ENCODE data around the gene ANKFY1. TPM values are rescaled to one million over a fixed set of nuclear protein-coding genes. Genes with fewer than 3 reads are reported as not detected.

The ANKFY1 gene
- total RNA-seq, 2 experiments from 2014 or later: 79.1 to 87.5 TPM

DNA sequence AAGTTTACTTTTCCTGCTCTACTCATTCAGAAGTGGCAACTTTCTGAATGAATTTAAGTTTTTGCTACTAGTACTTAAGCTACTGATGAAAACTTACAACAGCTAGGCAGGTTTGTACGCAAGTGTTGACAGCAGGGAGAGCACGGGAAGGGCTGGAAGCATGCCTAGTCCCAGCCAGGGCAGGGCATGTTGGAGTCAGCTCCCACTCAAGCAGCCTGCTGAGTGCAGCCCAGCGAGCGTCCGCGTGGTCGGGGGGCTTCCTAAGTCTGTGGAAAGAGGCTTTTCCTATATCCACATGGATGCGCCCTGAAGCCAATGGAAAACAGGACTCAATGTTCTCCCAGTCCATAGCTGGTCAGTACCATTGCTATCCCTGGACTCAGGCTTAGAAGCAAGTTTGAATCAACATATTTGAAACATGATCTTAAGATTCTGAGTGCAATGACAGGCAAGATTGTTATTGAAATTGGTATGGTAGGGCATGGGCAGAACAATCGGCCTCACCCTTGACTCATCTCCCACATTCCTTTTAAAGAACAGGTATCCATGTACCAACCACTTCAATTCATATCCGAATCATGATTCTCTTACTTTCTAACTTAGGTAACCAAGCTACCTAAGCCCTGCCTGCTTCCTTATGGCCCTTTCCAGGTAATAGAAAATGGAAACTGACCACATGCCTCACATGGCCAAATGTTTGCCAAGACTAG, 98.3 kb downstream of the ANKFY1 start:
- peaks cover 44% of the 10 kb centered on the region for H3K36me3 Mint-ChIP-seq (ENCODE audit: low read depth)
- ChIA-PET POLR2A (no interaction called here), CTCF (interaction anchor here (0.6 to 1.3 kb wide), 3 partner anchors 164 to 319 kb away, joined by 3 read pairs; partner anchors contain the start of gene NCBP3)
- H3K27me3 Mint-ChIP-seq: no peaks in the 10 kb centered on the region
- no peaks in the 10 kb centered on the region for H3K9me3 Mint-ChIP-seq
- H3K4me3 Mint-ChIP-seq: no peak overlapping the region
- no peak overlapping the region for H3K27ac Mint-ChIP-seq
- peaks cover 20% of the 10 kb centered on the region for H3K4me1 Mint-ChIP-seq
- DNase-seq: no peak

DNA sequence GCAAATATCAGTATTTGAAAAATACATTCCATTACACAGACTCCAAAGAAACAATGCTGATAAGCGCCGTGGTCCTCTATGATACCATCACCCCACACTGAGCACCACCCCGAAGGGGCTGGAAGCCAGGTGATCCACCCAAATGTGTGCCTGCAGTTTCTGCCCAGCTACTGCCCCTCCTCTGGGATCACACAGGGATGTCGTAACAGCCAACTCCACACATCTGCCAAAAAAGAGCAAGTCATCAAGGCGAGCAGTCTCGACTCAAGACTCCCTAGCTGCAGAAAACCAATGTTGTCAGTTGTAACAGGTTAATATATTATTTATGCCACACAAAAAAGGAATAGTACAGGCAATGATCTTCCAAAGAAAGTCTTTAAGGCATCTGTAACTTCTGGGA, 99.8 kb downstream of the ANKFY1 start:
- CTCF ChIA-PET: interaction anchor here (0.6 to 2.6 kb wide), 3 partner anchors 10 to 149 kb away, joined by 3 to 9 read pairs (median 9); no protein-coding TSS in a partner anchor
- H3K4me1 Mint-ChIP-seq: peaks cover 20% of the 10 kb centered on the region
- no peak overlapping the region for H3K27ac Mint-ChIP-seq
- no peaks in the 10 kb centered on the region for H3K9me3 Mint-ChIP-seq
- no peak overlapping the region for H3K4me3 Mint-ChIP-seq
- H3K27me3 Mint-ChIP-seq: no peaks in the 10 kb centered on the region
- POLR2A ChIA-PET: no interaction called here
- H3K36me3 Mint-ChIP-seq (ENCODE audit: low read depth): peaks cover 29% of the 10 kb centered on the region
- no peak for DNase-seq

DNA sequence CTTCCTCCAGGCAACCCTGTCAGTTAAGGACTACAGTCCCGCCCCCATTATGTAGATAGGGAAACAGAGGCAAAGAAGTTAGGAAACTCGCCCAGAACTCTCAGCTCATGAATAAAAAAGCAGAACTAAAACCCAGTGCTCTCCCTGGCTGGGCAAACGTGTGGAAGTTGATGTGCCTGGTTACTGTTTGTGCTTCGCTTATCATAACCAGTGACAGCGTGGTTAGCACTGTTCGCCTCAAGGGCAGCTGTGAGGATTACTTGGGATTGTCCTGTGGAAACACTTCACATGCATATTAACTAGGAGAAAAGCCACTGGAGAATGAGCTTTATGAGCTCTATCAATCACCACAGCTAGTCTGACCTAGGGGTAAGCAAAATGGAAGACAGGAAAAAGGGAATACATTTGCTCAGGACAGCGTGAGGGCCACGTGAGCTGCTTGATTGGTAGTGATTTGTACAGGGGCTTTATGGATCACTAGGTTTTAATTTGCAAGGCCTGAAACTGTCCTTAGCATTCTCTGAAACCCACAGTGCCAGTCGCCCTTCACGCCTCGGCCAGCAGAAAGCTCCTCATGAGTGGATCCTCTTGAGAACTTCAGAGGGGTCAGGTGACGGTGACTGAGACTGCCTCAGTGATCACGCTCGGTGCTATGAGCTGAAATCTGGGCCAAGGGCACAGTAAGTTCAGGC, 100.9 kb downstream of the ANKFY1 start:
- H3K4me1 Mint-ChIP-seq: peaks cover 19% of the 10 kb centered on the region
- no peaks in the 10 kb centered on the region for H3K27me3 Mint-ChIP-seq
- no peak overlapping the region for H3K4me3 Mint-ChIP-seq
- POLR2A ChIA-PET: no interaction called here
- DNase-seq: no peak
- CTCF ChIA-PET: interaction anchor here (0.5 to 2.6 kb wide), 3 partner anchors 9 to 52 kb away, joined by 4 to 9 read pairs (median 9); no protein-coding TSS in a partner anchor
- H3K36me3 Mint-ChIP-seq (ENCODE audit: low read depth): peaks cover 27% of the 10 kb centered on the region
- H3K27ac Mint-ChIP-seq: no peak overlapping the region
- H3K9me3 Mint-ChIP-seq: no peaks in the 10 kb centered on the region

DNA sequence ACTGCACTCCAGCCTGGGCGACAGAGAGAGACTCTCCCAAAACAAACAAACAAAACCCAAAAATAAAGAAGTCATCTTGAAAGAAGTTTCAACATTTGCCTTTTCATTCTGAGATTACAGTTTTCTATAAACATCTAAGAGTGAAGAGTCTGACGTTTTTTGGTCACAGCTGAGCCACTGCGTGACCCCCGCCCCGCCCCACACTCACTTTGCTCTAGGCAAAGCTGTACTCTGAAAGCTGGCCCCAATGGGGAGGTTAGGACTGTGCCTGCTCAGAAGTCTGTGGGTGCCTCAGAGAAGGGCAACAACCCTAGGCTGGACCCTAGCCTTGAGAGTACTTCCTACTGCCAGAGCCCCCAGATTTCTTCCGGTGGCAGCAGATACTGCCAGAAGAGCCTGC, 101.5 kb downstream of the ANKFY1 start:
- peaks cover 16% of the 10 kb centered on the region for H3K4me1 Mint-ChIP-seq
- ChIA-PET CTCF (interaction anchor here (0.5 to 2.6 kb wide), 2 partner anchors 8 to 53 kb away, joined by 4 to 9 read pairs; no protein-coding TSS in a partner anchor), POLR2A (no interaction called here)
- no peaks in the 10 kb centered on the region for H3K9me3 Mint-ChIP-seq
- peak overlapping the region; percentile 70 for H3K27ac Mint-ChIP-seq
- H3K27me3 Mint-ChIP-seq: no peaks in the 10 kb centered on the region
- peaks cover 21% of the 10 kb centered on the region for H3K36me3 Mint-ChIP-seq (ENCODE audit: low read depth)
- H3K4me3 Mint-ChIP-seq: no peak overlapping the region
- no peak for DNase-seq

DNA sequence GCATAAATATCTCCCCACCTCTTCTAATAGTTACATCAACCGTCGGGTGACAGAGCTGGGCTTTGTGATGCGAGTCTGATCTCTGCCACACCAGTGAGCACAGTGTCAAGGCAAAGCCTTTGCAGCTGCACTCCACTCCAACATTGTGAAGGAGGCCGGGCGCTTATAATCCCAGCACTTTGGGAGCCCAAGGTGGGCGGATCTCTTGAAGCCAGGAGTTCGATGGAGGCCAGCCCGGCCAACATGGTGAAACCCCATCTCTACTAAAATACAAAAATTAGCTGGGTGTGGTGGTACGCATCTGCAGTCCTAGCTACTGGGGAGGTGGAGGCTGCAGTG, 101.8 kb downstream of the ANKFY1 start:
- ChIA-PET POLR2A (no interaction called here), CTCF (interaction anchor here (1.6 to 2.6 kb wide), 2 partner anchors 8 to 34 kb away, joined by 4 to 9 read pairs; no protein-coding TSS in a partner anchor)
- H3K36me3 Mint-ChIP-seq (ENCODE audit: low read depth): peaks cover 20% of the 10 kb centered on the region
- peaks cover 16% of the 10 kb centered on the region for H3K4me1 Mint-ChIP-seq
- no peaks in the 10 kb centered on the region for H3K27me3 Mint-ChIP-seq
- peak overlapping the region; percentile 70 for H3K27ac Mint-ChIP-seq
- no peak for DNase-seq
- no peak overlapping the region for H3K4me3 Mint-ChIP-seq
- no peaks in the 10 kb centered on the region for H3K9me3 Mint-ChIP-seq

DNA sequence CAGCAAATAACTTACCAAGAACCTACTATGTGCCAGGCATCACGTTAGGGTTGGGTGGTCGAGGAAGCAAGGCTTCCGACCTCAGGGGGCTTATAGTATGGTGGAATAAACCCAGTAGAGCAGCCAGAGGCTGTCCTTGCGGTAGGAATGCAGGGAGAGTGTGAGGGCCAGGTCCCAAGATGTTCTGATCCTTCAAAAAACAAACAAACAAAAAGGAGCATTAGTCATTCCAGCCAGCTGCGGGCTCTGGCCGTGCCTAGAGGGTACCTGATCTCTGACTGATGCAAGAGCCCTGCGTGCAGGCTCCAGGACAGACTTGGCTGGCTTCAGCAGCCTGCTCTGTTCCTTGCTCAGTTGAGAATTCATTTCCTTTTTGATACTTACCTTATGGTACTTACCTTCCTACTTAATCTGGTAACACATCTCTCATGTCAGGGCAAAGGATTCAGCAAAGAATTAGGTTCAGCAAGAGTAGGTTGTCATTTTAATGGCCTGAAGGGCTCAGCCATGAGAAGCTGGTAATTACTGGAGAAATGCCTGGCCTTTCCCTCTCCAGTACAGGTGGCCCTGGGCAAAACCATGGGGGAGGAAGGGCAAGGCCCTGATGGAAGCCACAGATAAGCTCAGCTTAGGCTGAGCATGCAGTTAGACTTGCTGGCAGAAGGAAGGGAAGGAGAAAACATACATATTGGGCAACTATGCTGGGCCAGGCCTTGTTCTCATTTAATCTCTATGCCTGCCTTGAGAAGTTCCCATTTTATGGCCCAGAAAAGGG, 102.4 kb downstream of the ANKFY1 start:
- Mint-ChIP-seq H3K36me3 (ENCODE audit: low read depth) (peaks cover 16% of the 10 kb centered on the region), H3K4me3 (no peak overlapping the region), H3K27me3 (no peaks in the 10 kb centered on the region), H3K9me3 (no peaks in the 10 kb centered on the region), H3K4me1 (peaks cover 16% of the 10 kb centered on the region), H3K27ac (peak overlapping the region; percentile 43)
- POLR2A ChIA-PET: interaction anchor here (1.0 kb wide), 1 partner anchor 15 kb away, joined by 3 read pairs; no protein-coding TSS in a partner anchor
- no peak for DNase-seq
- CTCF ChIA-PET: interaction anchor here (1.6 to 2.6 kb wide), 3 partner anchors 8 to 33 kb away, joined by 4 to 17 read pairs (median 9); no protein-coding TSS in a partner anchor

DNA sequence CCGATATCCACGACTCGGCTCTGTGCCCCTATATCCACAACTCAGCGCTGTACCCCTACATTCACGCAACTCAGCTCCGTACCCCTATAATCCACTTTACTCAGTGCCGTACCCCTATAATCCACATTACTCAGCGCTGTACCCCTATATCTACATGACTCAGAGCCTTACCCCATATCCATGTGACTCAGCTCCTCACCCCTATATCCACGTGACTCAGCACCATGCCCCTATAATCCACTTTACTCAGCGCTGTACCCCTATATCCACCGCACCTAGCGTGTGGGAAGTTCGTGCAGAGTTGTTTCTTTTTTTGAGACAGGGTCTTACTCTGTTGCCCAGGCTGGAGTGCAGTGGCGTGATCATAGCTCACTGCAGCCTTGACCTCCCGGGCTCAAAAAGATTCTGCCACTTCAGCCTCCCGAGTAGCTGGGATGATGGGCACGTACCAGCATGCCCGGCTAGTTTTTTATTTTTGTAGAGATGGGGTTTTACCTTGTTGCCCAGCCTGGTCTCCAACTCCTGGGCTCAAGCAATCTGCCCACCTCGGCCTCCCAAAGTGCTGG, 103.4 kb downstream of the ANKFY1 start:
- Mint-ChIP-seq H3K27ac (no peak overlapping the region), H3K4me3 (no peak overlapping the region), H3K4me1 (peaks cover 16% of the 10 kb centered on the region), H3K27me3 (no peaks in the 10 kb centered on the region), H3K36me3 (ENCODE audit: low read depth) (peaks cover 11% of the 10 kb centered on the region), H3K9me3 (no peaks in the 10 kb centered on the region)
- ChIA-PET CTCF (interaction anchor here (1.4 to 2.1 kb wide), 3 partner anchors 16 to 32 kb away, joined by 4 to 17 read pairs (median 6); partner anchors contain the start of genes CYB5D2 and ZZEF1), POLR2A (interaction anchor here (1.0 kb wide), 1 partner anchor 16 kb away, joined by 3 read pairs; no protein-coding TSS in a partner anchor)
- DNase-seq: no peak

DNA sequence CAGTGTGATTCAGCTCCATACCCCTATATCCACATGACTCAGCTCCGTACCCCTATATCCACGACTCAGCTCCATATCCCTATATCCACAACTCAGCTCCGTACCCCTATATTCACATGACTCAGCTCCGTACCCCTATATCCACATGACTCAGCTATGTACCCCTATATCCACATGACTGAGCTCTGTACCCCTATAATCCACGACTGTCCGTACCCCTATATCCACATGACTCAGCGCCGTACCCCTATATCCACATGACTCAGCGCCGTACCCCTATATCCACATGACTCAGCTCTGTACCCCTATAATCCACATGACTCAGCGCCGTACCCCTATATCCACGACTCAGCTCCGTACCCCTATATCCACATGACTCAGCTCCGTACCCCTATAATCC, 104.0 kb downstream of the ANKFY1 start:
- ChIA-PET POLR2A (no interaction called here), CTCF (interaction anchor here (1.2 to 2.1 kb wide), 3 partner anchors 10 to 16 kb away, joined by 3 to 17 read pairs (median 6); partner anchors contain the start of genes CYB5D2 and ZZEF1)
- no peak overlapping the region for H3K4me3 Mint-ChIP-seq
- H3K27ac Mint-ChIP-seq: no peak overlapping the region
- H3K36me3 Mint-ChIP-seq (ENCODE audit: low read depth): peaks cover 8% of the 10 kb centered on the region
- no peaks in the 10 kb centered on the region for H3K27me3 Mint-ChIP-seq
- peaks cover 16% of the 10 kb centered on the region for H3K4me1 Mint-ChIP-seq
- no peak for DNase-seq
- H3K9me3 Mint-ChIP-seq: no peaks in the 10 kb centered on the region

DNA sequence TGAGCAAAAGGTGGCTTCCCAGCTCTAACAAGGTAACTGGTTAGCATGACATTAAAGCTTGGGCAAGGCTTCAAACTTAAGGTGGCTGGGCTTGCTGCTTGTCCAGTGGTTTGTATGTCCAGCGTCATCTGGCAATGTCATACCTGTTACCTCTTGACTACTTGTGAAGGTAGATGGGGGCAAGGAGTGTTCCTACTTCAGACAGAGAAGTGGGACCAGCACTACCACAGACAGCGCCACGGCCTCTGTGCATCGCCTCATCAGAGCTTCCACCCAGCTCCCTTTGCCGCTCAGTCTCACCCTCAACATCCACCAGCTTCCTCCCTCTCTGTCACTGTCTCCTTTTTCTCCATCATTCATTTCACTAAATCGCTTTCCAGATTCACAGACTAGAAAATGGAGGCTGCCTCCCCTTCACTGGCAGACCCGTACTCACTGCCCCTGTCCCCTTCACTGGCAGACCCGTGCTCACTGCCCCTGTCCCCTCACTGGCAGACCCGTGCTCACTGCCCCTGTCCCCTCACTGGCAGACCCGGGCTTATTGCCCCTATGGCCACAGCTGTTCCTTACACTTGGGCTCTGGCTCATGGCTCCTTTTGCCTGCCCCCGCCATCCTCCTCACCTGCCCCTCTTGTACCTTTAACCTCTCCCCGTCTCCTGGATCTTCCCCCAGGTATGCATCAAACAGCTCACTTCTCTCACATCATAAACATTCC, 106.0 kb downstream of the ANKFY1 start:
- no peak overlapping the region for H3K4me3 Mint-ChIP-seq
- peaks cover 2% of the 10 kb centered on the region for H3K36me3 Mint-ChIP-seq (ENCODE audit: low read depth)
- no peaks in the 10 kb centered on the region for H3K9me3 Mint-ChIP-seq
- H3K4me1 Mint-ChIP-seq: peaks cover 13% of the 10 kb centered on the region
- H3K27ac Mint-ChIP-seq: no peak overlapping the region
- no peak for DNase-seq
- CTCF ChIA-PET: interaction anchor here (0.6 to 1.0 kb wide), 6 partner anchors 20 to 632 kb away, joined by 3 read pairs; partner anchors contain the start of gene GLTPD2
- POLR2A ChIA-PET: interaction anchor here (0.5 to 0.6 kb wide), 3 partner anchors 8 to 16 kb away, joined by 3 read pairs; no protein-coding TSS in a partner anchor
- no peaks in the 10 kb centered on the region for H3K27me3 Mint-ChIP-seq

DNA sequence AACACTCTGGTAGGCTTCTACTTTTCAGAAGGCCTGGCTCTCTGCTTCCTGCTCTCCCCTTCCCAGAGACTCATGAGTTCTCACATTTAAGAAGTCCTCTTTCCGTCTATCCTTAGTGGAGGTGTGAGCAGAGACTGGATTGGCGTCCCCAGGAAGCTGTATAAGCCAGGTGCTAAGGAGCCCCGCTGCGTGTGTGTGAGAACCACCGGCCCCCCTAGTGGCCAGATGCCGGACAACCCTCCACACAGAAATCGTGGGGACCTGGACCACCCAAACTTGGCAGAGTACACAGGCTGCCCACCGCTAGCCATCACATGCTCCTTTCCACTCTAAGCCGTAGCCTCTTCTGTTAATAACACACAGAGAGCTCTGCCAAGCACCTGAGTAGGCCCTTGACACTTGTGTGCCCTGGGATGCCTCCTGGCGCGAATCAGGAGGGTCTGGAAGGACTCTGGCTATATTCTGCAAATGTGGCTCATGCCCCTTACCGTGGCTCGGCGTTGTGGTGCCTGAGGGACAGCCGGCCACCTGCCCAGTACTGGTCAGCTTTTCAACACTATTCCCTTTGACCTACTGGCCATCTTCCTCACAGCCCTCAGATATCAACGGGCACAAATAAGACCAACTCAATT, 106.9 kb downstream of the ANKFY1 start:
- Mint-ChIP-seq H3K4me1 (peaks cover 8% of the 10 kb centered on the region), H3K27ac (no peak overlapping the region), H3K4me3 (no peak overlapping the region), H3K9me3 (no peaks in the 10 kb centered on the region), H3K36me3 (ENCODE audit: low read depth) (peaks cover 4% of the 10 kb centered on the region), H3K27me3 (no peaks in the 10 kb centered on the region)
- DNase-seq: no peak
- CTCF ChIA-PET: interaction anchor here (1.0 kb wide), 1 partner anchor 13 kb away, joined by 4 read pairs; no protein-coding TSS in a partner anchor
- POLR2A ChIA-PET: interaction anchor here (0.6 kb wide), 1 partner anchor 11 kb away, joined by 3 read pairs; no protein-coding TSS in a partner anchor

DNA sequence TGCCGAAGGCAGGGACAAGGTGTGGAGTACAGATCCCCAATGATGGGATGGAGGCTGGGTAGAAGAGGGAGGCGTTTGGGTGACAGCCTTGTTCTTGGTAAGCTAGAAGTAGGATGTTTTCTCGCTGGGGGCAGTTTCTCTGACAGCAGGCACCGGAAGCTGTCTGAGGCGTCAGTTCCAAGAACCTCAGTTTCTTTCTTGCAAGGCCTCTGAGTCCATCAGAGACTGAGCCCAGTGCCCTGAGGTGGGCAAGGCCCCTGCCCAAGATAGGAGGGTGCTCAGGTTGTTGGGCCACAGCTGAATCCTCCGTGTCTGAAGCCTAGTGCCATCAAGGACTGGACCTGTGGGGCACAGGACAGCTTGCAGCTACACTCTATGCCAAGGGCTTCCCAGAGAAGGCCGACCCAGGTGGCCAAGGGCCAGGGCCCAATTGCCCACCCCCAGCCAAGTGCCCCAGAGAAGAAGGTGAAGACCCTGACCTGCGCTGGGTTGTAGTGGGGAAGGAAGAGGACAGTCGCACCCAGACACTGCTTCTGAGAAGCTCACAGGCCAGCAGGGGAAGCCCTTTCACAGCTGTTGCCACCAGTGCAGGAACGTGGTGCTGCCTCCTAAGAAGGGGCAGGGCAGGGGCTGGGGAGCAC, 107.7 kb downstream of the ANKFY1 start:
- ChIA-PET CTCF (interaction anchor here (1.0 to 2.2 kb wide), 2 partner anchors 12 to 20 kb away, joined by 4 to 6 read pairs; no protein-coding TSS in a partner anchor), POLR2A (interaction anchor here (1.2 kb wide), 1 partner anchor 20 kb away, joined by 3 read pairs; no protein-coding TSS in a partner anchor)
- Mint-ChIP-seq H3K4me3 (no peak overlapping the region), H3K36me3 (ENCODE audit: low read depth) (peaks cover 4% of the 10 kb centered on the region), H3K27ac (peak overlapping the region; percentile 76), H3K9me3 (no peaks in the 10 kb centered on the region), H3K27me3 (no peaks in the 10 kb centered on the region), H3K4me1 (peaks cover under 1% of the 10 kb centered on the region)
- DNase-seq: no peak
